ENCODE results near the gene ZBED1.

DNA sequence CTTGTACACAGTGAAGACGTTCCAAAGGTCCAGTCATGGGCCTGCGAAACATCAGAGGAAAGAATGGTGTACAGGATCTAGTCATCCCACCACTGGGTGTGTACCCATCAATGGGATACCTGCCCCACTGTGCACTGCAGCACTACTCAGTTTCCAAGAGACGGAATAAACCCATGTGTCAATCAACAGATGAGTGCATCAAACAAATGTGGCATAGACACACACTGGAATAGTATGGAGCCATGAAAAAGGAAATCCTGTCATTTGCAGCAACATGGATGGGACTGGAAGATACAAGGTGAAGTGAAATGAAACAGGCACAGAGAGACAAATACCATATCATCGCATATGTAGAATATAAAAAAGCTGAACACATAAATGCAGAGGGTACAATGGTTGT lies 48.0 kb downstream of the ZBED1 start:
- TF ChIP-seq, protein P1, sequence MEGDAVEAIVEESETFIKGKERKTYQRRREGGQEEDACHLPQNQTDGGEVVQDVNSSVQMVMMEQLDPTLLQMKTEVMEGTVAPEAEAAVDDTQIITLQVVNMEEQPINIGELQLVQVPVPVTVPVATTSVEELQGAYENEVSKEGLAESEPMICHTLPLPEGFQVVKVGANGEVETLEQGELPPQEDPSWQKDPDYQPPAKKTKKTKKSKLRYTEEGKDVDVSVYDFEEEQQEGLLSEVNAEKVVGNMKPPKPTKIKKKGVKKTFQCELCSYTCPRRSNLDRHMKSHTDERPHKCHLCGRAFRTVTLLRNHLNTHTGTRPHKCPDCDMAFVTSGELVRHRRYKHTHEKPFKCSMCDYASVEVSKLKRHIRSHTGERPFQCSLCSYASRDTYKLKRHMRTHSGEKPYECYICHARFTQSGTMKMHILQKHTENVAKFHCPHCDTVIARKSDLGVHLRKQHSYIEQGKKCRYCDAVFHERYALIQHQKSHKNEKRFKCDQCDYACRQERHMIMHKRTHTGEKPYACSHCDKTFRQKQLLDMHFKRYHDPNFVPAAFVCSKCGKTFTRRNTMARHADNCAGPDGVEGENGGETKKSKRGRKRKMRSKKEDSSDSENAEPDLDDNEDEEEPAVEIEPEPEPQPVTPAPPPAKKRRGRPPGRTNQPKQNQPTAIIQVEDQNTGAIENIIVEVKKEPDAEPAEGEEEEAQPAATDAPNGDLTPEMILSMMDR (IDR thresholded peaks at IDR 0.05 in 8 of 11, conservative IDR thresholded peaks at IDR 0.05 in 3 of 11): no peak
- TF ChIP-seq POLR2AphosphoS5 (IDR thresholded peaks at IDR 0.05): no peak
